ENCODE measurements around the gene POU3F3.

POU3F3 gene

DNA sequence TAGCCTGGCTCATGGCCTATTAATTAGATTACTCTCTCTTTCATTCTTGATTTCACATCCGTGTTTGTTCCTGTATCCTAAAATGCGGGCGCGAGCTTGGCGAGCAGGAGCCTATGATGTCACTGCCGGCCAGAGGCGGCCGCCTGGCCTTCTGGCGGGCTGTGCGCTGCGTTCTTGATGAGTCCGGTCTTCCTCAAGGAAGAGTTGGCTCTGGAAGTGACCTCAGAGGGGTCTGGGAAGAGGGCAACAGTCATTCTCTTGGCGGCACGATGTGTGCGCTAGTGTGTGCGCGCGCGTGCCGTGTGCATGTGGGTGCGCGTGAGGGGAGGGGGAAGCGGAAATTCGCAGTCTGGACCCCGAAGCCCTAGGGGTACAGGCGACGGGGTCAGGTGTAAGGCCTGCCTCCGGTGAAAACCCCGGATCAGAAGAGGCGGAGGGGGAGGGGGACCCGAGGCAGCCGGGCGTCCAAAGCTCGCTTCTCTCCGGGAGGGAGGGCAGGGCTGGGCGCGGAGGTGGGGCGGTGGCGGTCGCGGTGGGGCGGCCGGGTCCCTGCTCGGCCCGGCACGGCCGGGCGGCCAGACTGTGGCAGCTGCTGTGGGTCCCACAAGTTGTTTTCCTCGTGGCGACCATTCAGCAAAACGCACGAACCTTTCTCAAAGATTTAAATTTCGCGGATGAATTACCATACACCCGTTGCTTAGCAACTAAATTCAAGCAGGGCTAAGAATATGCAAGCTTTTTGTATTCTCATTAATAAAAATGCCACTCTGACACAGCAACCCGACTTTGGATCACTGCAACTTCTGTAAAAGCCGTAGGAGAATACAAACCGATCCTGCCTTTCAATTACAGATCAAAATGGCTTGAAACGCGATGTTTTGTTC, 8.4 kb downstream of the POU3F3 start:
- no peak for DNase-seq (ENCODE audit: low spot score)

- DNase-seq (ENCODE audit: low spot score): no peak
Measured at GRCh38 chr2:104863146-104863467, 9.2 kb downstream of the POU3F3 start.

GRCh38 chr2:104863468-104864279, 9.8 kb downstream of the POU3F3 start:
- no peak for DNase-seq (ENCODE audit: low spot score)

GRCh38 chr2:104864280-104865095, 10.6 kb downstream of the POU3F3 start:
- no peak for DNase-seq (ENCODE audit: low spot score)

GRCh38 chr2:104865096-104865470, 11.2 kb downstream of the POU3F3 start:
- no peak for DNase-seq (ENCODE audit: low spot score)

- DNase-seq (ENCODE audit: low spot score): no peak
Measured at GRCh38 chr2:104866122-104866864, 12.4 kb downstream of the POU3F3 start.

DNA sequence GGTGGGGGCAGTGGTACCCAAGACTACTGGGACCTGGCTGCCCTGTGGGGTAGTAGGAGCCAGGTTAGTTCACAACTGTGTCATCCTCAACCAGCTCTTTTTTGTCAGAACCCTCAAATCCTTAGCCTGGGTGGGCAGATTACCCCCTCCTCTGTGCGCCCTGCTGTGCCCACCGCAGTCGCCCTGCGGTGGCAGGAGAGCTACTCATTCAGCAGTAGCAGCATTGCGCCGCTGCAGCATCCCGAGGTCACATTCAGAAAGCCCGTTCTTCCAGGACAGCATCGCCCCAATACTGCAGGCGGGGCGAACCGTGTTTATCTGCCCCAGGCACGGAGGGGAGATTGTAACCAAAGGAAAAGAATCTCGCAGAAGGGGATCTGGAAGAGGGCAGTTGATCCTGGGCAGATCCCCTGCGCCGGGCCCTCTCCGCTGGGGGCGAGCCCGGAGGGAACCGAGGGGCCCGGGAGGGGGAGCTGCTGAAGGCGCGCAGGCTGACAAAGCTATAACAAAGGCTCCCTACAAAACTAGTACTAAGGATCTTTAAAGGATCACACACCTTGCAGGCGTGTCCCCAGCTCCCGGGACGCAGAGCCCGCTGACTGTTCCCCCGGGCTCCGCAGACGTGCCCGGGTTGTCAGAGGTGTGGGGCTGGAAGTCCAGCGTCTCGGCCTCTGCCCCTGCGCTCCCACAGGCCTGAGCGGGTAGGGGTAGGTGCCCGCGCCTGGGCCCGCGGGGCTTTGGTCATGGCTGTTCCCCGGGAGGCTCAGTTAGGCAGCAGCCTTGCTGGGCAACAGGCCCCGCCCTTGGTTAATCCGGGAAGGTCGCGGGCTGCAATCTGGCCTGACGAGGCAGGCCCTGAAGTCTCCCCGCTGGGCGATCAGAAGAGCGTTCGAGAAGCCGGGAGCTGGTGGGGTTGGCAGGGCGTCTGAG, 13.2 kb downstream of the POU3F3 start:
- no peak for DNase-seq (ENCODE audit: low spot score)

GRCh38 chr2:104867813-104868504, 14.0 kb downstream of the POU3F3 start:
- no peak for DNase-seq (ENCODE audit: low spot score)

DNA sequence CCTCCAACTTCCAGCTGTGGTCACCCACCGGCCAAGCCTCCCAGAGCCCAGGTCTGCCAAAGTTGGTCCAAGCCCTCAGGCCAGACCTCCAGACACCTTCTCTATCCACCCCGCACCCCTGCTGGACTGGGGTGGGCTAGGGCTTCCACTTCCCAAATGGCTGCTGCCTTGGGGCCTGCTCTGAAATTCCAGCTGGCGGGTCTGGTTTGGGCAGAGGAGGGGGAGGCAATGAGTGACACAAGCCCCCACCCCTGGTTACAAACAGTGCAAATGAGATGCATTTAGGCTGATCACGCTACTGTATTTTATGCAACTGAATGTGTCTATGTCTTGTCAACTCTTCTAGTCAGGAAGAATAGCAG, 14.6 kb downstream of the POU3F3 start:
- DNase-seq (ENCODE audit: low spot score): no peak

DNA sequence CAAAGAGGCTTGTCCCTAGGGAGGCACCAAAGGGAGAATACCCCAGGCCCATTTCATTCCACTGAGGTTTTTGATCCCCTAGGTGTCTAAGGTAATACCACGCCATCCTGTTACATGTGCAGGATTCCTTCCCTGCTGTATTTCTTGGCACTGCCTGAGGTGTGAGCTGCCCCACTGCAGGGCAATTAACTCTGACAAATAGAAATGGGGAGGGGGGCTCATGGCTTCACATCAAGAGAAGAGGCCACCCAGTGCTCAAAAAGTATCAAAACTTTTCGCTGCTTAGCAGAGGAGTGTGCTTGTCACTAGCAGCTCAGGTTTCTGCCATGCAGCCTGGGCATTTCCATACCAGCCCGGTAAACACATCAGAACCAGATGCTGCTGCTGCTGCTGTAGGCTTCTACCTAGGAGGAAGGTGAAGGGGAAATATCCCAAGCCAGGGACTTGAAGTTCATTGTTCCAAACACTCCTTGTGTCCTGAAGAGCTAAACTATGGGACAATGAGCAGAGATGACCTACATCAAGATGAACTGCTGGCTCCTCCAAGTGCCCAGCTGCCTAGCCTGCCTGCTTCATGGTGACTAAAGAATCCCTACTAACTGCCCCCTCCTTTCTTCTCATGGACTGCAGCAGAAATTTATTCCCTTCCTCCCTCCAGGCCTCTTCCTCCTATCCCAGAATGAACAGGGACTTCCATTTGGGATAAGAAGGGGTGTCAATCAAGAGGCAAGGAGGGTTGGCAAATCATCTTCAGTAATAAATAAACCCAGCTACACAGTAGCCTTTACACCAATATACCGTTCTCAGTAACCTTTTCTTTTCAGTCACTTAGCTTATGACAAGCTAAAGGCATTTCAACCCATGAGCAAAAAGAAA, 16.4 kb downstream of the POU3F3 start:
- no peak for DNase-seq (ENCODE audit: low spot score)

GRCh38 chr2:104871649-104871971, 17.7 kb downstream of the POU3F3 start:
- DNase-seq (ENCODE audit: low spot score): no peak

DNA sequence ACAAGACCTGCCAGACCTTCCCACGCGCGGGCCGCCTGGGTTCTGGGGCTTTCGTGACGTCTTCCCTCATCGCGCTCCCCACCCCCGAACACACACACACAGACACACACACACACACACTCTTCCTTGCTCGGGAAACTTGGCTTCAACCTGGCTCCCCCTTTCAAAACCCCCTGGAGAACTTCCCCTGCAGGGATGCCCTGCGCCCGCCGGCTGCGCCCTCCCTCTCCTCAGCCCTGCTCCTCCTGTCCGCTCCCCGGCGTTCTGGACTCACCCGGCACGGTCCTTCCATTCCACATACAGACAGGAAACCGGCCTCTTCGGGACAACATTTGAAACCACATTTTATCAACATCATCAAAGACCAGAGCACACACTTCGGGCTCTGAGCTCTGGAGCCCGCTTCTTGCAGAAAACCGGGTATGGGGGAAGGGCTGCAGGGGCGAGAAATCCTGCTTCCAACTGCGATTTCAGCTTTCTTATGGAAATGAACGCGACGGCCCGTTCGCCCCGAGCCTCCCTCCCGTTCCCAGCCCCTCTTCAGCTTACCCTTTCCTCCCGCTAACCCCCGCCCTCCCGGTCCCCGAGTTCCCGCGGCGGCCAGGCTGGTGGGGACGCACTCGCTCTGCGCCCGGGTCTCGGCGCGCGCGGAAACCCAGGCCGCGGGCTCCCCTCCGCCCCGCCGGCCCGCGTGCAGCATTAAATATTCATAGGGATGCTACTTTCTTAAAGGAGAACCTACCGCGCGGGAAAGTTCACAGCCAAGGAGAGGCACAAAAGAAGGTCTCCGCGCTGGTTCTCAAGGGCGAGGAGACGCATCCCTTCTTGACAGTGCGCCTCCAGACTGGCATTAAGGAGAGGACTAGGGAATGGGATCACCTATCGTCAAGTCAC, 18.3 kb downstream of the POU3F3 start:
- DNase-seq (ENCODE audit: low spot score): no peak

DNA sequence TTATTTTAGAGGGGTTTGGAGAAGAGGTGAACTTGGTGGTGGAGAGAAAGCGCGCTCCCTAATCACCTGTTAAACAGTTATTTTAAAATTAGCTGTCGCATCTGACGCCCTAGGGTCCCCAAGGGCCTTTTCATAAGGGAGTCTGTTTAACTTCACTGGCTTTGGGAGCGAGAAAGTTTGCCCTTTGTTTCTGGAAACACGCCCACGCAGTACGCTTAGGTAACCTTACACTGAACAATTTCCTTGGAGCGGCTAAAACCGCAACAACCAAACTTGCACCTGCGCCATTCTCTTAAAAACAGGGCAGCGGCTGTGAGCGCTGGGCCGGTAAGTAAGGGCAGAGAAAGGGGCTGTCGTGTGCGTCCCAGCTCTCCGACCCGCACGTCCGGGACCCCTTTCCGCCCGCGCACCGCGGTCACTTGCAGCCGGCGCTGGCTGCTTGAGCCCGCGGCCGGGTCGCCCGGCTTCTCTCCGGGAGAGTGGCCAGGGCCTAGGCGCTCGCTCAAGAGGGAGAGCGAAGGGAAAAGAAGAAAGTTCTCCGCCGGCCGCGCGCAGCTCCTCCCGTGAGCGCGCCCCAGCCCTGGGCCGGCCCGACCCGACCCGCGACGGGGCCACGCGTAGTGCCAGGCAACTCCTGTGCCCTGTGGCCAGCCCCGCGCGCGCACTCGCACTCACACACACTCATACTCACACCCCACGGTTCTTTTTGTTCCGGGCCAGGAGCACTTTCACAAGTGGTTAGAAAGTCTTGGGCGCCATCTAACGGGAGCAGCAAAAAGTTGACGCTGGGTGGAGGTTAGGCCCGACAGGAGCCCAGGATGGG, 19.2 kb downstream of the POU3F3 start:
- peak; percentile 6 for DNase-seq (ENCODE audit: low spot score)

DNA sequence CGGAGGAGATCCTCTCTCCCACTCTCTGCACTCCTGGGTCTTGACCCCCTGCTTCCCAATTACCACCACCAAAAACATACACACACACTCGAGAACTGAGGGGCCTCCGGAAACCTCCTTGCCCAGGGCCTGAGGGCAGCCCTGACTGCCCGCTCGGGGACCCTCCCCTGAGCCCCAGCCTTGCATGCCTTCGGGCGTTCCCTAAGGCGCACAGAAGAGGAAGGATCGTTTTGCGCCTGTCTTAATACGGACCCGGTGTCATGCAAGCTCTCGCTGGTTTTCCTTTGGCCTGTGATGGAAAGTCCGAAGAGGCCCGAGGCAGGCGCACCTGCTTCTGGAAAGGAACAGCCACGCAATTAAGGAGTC, 19.8 kb downstream of the POU3F3 start:
- no peak for DNase-seq (ENCODE audit: low spot score)

- no peak for DNase-seq (ENCODE audit: low spot score)
Measured at GRCh38 chr2:104874230-104874629, 20.3 kb downstream of the POU3F3 start.

GRCh38 chr2:104875262-104875661, 21.3 kb downstream of the POU3F3 start:
- no peak for DNase-seq (ENCODE audit: low spot score)
